HG03469 (cell line): ENCODE measurements around the gene C9orf72.

Experiments used
- ATAC-seq: cut with Tn5 transposase; IDR thresholded peaks from one replicate; pipeline ENCODE4 v1.9.1; 2021; ENCODE audit warnings: mild to moderate bottlenecking, moderate library complexity, moderate number of reproducible peaks; ENCODE audit not compliant: unreplicated experiment

C9orf72 gene

GRCh38 chr9:27581826-27582225, 8.5 kb upstream of the C9orf72 start:
- ATAC-seq, result no peak

- ATAC-seq, result peak; percentile 73
Measured at GRCh38 chr9:27573634-27574590, 631 bp upstream of the C9orf72 start.

DNA sequence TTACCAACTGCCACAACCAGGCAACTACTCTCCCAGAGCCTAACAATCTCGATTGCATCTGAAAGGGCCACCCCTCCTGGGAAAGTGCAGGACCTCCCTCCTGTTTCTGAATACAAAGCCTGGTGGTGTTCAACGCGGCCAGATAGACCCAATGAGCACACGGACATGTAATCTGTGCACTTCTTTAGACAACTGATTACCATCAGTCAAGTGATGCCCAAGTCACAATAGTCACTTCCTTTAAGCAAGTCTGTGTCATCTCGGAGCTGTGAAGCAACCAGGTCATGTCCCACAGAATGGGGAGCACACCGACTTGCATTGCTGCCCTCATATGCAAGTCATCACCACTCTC, 739 bp downstream of the C9orf72 start:
- ATAC-seq, result peak; percentile 42

GRCh38 chr9:27572061-27572460, 1.2 kb downstream of the C9orf72 start:
- no peak for ATAC-seq

DNA sequence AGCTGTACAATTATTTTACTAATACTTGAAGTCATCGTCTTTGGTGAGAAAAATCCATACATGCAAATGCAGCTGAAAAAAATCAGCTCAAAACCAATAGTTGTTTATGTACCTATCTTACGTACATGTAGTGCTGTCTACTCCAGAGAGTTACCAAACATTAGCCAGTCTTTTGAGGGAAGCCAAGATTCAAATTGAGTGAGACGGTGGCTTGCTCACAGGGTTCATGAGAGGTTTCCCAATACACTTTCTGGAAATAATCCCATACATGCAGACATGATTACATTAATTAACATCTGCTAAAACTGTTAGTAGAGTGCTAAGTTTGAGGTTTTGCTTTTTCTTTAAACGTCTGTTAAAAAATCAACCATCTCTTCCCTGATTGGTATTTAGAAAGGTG, 2.3 kb downstream of the C9orf72 start:
- no peak for ATAC-seq

DNA sequence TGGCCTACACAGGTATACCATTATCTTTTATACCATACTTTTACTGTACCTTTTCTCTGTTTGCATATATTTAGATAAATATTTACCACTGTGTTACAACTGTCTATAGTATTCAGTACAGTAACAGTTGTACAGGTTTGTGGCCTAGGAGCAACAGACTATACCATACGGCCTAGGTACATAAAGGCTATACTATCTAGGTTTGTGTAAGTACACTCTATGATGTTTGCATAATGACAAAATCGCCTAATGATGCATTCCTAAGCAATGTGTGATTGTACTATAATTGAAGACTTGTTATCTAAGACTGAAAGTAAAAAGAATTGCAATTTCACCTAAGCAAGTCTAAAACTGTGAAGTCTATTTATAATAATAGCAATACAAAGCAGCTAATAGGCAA, 3.9 kb downstream of the C9orf72 start:
- ATAC-seq, result no peak

DNA sequence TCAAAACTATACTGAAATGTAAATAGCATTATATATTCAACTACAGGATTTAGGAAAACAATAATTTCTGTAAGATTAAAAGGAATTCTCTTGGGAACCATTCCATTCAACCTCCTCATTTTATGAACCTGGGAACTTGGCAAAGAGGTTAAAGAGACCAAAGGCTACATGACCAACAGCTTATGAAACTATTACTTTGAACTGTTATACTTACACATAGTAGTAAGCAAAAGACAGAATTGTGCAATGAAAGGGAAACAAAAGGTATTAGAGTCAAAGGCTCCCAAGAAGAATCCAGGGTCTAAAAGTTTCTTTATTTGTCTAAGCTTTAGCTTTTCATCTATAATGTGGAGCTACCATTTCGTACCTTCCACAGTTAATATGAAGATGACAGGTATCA, 7.2 kb downstream of the C9orf72 start:
- no peak for ATAC-seq

DNA sequence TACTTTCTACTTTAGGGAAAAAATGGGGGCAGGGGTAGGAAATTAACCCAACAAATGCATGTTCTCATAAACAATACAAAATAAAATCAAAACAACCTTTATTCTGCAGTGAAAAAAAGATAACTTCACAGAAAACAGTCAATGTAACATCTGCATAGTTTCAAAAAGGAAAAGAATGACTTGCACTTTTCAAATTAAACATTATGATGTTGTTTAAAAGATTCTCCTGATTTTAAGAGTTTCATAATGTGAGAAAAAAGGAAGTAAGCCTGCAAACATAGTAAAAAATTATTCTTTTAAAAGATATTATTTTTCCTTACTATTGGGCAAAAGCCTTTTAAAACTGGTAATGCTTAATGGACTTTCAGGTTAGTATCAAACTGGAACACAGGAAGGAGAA, 7.6 kb downstream of the C9orf72 start:
- ATAC-seq, result no peak

- ATAC-seq, result peak; percentile 32
Measured at GRCh38 chr9:27564670-27565069, 8.6 kb downstream of the C9orf72 start.

- ATAC-seq, result no peak
Measured at GRCh38 chr9:27563738-27564430, 9.4 kb downstream of the C9orf72 start.

DNA sequence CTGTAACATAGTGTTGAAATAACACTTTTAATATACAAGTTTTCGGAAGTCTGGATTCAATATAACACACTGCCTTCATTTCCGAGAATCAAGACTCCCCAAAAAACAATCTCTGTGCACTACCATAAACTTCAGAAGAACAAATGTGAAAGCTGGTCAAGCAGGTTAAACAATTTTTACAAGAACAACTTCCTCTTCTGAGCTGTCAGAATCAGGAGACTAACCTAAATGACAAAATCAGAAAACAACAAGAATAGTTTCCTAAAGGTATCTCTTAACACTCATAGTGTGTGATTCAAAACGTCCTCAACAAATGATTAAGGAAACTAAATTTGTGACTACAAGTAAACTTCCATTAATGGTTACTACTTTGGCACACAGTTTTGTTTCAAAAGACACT, 11.6 kb downstream of the C9orf72 start:
- peak; percentile 61 for ATAC-seq

- ATAC-seq, result no peak
Measured at GRCh38 chr9:27560457-27560856, 12.8 kb downstream of the C9orf72 start.

DNA sequence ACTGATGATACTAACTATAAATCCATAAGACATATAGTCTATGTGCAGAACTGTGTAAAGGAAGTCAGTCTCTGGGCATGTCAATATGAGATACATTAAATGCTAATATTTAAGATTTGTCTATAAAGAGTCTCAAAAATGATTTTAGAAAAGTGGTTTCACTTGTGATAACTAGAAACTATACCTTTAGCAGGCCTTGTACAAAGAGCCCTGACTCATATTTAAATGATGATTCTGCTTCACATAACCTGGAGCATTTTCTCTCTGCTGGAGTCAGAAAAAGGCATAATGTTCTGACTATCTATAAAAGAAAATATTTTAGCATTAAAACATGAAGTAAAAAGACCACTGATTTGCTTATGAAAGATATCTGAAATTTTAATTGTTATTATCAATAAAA, 15.0 kb downstream of the C9orf72 start:
- ATAC-seq, result no peak

DNA sequence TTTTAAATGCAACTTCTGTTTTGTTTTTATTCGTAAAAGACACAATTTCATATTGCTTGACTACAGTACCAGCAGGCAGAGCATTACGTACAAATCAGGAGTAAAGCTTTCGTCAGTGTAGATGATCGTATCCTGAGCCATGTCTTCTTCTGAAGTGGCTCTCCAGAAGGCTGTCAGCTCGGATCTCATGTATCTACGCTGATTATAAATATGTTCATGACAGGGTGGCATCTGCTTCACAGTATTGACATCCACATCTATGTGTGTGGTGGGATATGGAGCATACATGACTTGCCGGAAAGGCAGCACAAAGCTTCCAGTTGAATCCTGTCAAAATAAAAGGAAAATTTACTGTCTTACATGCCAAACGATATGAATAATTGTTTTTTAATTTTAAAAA, 16.8 kb downstream of the C9orf72 start:
- ATAC-seq, result no peak

DNA sequence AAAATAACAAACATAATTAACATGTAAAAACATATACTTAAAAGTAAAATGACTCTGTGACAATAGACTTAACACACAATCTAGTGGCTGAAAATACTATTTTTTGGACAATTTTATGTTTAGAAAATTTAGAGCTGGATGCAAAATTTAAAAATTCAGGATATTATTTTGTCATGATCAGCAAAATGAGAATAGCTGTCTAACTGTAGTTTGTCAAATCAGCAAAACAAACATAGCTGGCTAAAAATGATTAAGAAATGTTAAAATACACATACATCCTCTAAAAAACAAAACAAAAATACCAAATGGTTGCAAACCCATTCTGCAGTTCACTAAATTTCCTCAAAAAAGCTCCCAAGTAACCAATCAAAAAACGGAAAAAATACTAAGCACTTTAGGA, 18.6 kb downstream of the C9orf72 start:
- no peak for ATAC-seq

- no peak for ATAC-seq
Measured at GRCh38 chr9:27549196-27549755, 24.0 kb downstream of the C9orf72 start.

GRCh38 chr9:27548055-27548741, 25.1 kb downstream of the C9orf72 start:
- ATAC-seq, result no peak

DNA sequence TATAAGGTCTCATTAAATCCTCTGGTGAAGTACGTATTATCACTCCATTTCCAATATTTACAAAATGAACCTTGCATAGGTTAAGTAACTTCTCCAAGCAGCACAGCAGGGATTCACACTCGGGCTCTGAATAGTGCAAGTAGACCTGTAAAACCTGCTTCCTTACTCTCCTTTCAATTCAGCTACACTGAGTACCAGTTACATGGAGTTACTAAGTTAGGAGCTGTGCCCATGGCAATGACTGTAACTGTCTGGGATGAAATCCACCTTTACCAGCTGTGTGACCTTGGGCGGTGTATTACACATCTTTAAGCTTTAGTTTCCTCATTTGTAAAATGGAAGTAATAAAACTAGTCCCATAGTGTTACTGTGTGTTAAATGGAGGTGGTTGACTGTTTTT, 27.8 kb downstream of the C9orf72 start:
- ATAC-seq, result no peak

DNA sequence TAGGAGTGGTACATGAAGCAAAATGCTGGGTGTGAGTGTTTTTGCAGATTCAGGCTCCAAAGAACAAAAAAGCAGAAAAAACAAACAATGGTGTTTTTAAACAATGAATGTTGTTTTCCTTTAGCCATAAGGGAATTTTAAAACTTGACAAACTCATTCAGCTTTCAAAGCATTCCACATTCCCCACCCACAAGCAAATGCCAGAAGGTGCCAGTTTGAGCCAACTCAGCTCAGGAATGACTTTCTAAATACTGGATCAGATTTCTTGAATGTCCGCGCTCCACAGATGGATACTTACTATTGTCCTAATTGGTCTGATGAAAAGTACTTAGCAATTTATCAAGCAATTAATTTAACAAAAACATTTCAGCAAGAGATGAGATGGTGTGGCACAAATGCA, 30.8 kb downstream of the C9orf72 start:
- no peak for ATAC-seq

GRCh38 chr9:27541740-27542139, 31.5 kb downstream of the C9orf72 start:
- ATAC-seq, result no peak

DNA sequence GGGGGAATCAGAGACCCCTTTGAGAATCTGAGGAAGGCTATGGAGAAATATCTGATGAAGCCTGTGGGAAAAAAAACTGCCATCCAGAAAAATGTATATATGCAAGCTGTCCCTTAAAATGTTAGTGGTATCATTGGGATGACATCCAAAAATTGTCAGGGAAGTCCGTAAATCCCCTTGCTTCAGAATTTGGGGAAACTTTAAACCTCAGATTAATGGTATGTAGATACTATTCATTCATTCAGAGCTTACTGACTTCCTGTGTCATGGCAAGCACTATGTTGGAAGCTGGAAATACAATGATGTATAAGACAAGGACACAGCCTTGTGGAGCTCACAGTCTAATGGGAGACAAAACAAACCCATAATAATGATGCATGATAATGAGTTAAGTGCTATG, 32.8 kb downstream of the C9orf72 start:
- ATAC-seq, result no peak
